NCI-H345 (cell line): ENCODE data around the gene LAMB4.

Source experiments
- DNase-seq: peaks from one replicate; lab custom pipeline; 2025; lab: John Stamatoyannopoulos, UW

The LAMB4 gene

GRCh38 chr7:107996072-107996882 lies 133.9 kb downstream of the LAMB4 start:
- no peak for DNase-seq

- no peak for DNase-seq
These were observed 134.7 kb downstream of the LAMB4 start for GRCh38 chr7:107995184-107996071.

- no peak for DNase-seq
These were observed 135.6 kb downstream of the LAMB4 start for GRCh38 chr7:107994421-107995030.

DNA sequence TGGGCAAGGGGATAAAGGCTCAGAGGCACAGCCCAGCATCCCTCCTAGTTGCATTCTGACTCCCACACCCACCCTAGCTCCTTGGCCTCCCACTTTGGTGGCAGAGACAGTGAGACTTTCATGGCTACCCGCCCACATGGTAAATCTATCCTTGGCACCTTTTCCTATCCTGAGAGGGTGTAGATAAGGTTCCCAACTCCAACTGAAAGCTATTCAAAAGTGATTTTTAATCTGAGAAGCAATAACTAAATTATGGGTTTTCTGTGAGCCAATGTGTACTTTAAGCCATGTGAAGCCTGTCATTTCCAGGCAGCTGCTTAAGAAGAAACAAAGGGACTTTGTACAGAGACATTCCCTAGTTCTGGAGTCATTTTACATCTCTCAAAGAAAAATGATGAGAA lies 136.3 kb downstream of the LAMB4 start:
- DNase-seq, result no peak

DNA sequence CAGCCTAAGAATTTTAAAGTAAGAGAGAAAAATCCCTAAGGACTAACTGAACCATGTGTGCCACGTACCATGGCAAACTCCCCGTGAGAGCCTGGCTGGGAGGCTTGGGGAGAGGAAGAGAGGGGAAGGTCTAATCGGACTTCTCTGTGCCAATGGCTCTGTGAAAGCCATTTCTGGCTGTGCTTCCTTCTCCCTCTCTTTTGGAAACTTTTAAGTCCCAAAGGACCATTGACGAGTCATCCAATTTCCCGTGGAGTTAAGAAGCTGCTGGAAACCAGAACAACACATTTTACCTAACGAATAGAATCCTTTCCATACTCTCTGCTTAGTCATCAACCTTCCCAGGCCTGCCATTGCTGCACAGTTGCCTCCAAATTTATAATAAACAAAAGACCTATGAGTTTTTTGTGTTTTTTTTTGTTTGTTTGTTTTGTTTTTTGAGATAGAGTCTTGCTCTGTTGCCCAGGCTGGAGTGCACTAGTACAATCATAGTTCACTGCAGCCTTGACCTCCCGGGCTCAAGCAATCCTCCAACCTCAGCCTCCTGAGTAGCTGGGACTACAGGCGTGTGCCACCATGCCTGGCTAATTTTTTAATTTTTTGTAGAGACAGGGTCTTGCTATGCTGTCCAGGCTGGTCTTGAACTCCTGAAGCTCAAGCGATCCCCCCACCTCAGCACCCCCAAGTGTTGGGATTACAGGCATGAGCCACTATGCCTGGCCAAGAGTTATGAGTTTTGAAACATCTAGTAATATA lies 140.4 kb downstream of the LAMB4 start:
- no peak for DNase-seq

- peak; percentile 17 for DNase-seq
These were observed 147.2 kb downstream of the LAMB4 start for GRCh38 chr7:107982918-107983389.

GRCh38 chr7:107982042-107982840 lies 147.9 kb downstream of the LAMB4 start:
- peak; percentile 32 for DNase-seq

DNA sequence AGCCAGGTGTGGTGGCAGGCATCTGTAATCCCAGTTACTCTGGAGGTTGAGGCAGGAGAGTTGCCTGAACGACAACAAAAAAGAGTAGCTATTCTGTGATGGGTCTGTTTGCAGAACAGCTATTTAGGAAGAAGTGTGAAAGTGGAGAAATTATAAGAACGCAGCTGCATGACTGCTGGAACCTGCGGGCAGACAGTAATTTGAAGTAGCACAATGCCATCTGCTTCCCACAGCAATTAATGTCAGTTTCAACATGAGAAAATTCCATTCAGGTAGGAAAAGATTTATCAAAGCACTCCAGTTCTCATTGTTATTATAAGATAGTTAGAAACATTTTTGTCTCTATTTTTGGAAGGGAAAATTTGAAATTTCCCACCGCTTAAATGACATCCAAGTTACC lies 148.7 kb downstream of the LAMB4 start:
- DNase-seq, result no peak

DNA sequence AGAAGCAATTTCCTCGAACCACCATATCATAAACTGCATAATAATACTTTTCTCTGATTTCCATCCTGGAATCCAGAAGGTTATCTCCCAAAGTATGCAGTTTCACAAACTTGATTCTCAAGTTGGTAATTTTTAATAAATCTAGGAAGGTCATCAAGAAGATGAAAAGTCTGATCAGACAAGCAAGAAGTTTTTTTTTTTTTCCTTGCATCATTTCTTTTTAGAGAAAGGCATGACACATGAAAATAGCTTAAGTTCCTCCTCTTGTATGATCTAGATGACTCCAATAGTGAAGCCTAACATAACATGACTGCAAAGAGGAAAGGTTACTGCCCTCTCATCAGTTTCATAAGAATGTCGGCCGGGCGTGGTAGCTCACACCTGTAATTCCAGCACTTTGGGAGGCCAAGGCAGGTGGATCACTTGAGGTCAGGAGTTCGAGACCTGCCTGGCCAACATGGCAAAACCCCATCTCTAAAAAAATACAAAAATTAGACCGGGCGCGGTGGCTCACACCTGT lies 149.4 kb downstream of the LAMB4 start:
- no peak for DNase-seq

DNA sequence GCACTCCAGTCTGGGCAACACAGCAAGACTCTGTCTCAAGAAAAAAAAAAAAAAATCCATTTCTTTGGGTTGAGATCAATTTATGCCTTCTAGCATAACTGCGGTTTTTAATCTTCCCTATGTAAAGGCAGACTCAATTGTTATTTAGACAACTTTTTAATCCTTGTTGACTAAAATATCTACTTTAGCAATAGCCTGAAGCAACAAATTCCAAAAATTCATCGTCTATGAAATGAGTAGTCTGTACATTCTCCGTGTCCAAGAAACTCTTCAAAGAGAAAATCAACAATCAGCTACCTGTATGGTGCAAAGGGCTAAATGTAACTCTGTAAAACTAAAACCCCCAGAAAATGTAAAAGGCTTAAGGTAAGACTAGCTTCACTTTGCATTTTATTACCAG lies 150.0 kb downstream of the LAMB4 start:
- no peak for DNase-seq

GRCh38 chr7:107978815-107979408 lies 151.2 kb downstream of the LAMB4 start:
- DNase-seq, result no peak

DNA sequence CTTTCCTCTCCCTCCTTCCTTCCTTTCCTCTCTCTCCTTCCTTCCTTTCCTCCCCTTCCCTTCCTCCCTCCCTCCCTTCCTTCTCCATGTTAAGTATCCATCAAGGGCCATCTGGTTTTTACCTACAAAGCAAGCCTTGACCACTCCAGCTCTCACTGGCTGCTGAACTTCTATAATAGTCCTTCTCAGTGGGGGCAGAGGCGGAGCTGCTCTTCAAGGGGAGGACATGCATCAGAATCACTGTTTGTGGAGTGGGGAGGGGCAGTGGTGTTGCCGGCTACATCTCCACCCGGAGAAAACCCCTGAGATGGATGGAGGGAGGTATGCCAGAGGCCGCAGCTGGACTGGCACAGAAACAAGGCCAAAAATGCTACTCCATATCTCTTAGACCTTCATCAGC lies 153.1 kb downstream of the LAMB4 start:
- peak; percentile 2 for DNase-seq

GRCh38 chr7:107976620-107977019 lies 153.5 kb downstream of the LAMB4 start:
- no peak for DNase-seq

GRCh38 chr7:107975394-107976013 lies 154.7 kb downstream of the LAMB4 start:
- no peak for DNase-seq

- no peak for DNase-seq
These were observed 156.3 kb downstream of the LAMB4 start for GRCh38 chr7:107973861-107974260.
